CD4-positive, alpha-beta T cell treated with Interleukin-4 for 4 hours (primary cell): ENCODE data around the gene PDGFA.

Experiments
- DNase-seq: peaks from one replicate; pipeline ENCODE4 v3.0.0-alpha.2; 2020

Gene PDGFA

GRCh38 chr7:534075-534474, 14.4 kb upstream of the PDGFA start:
- no peak for DNase-seq

GRCh38 chr7:533266-533665, 13.6 kb upstream of the PDGFA start:
- no peak for DNase-seq

- DNase-seq: no peak
These were observed 12.9 kb upstream of the PDGFA start for GRCh38 chr7:532379-533143.

- no peak for DNase-seq
These were observed 12.1 kb upstream of the PDGFA start for GRCh38 chr7:531777-532176.

- no peak for DNase-seq
These were observed 8.8 kb upstream of the PDGFA start for GRCh38 chr7:528451-528850.

- DNase-seq: no peak
These were observed 8.1 kb upstream of the PDGFA start for GRCh38 chr7:527723-528122.

- no peak for DNase-seq
These were observed 6.9 kb upstream of the PDGFA start for GRCh38 chr7:526460-527034.

GRCh38 chr7:525740-526139, 6.1 kb upstream of the PDGFA start:
- no peak for DNase-seq

GRCh38 chr7:524800-525199, 5.2 kb upstream of the PDGFA start:
- no peak for DNase-seq

- no peak for DNase-seq
These were observed 4.0 kb upstream of the PDGFA start for GRCh38 chr7:523347-524336.

- DNase-seq: no peak
These were observed 3.3 kb upstream of the PDGFA start for GRCh38 chr7:522951-523314.

- DNase-seq: peak; percentile 18
These were observed 2.7 kb upstream of the PDGFA start for GRCh38 chr7:522071-522950.

GRCh38 chr7:521221-522070, 1.8 kb upstream of the PDGFA start:
- DNase-seq: peak; percentile 15

GRCh38 chr7:520503-521161, 986 bp upstream of the PDGFA start:
- DNase-seq: no peak

- no peak for DNase-seq
These were observed 789 bp downstream of the PDGFA start for GRCh38 chr7:518630-519483.

- no peak for DNase-seq
These were observed 1.6 kb downstream of the PDGFA start for GRCh38 chr7:517774-518629.

- no peak for DNase-seq
These were observed 2.8 kb downstream of the PDGFA start for GRCh38 chr7:516606-517456.

GRCh38 chr7:516216-516605, 3.4 kb downstream of the PDGFA start:
- no peak for DNase-seq
